Measurements from ENCODE around the gene SPRR4.
"Not testable (repeated sequence)": the region's sequence is repeated elsewhere in the genome, so short reads cannot be mapped to it uniquely, and the experiment has no call there.

The SPRR4 gene

GRCh38 chr1:153011235-153011758 lies 40.8 kb downstream of the SPRR4 start:
- not testable (repeated sequence) for H3K27ac Mint-ChIP-seq; DNase-seq (ENCODE audit: low spot score in 2 of 2); H3K4me1 Mint-ChIP-seq; ATAC-seq (ENCODE audit: low read depth); H3K36me3 Mint-ChIP-seq; H3K27me3 Mint-ChIP-seq; H3K4me3 Mint-ChIP-seq; H3K9me3 Mint-ChIP-seq

DNA sequence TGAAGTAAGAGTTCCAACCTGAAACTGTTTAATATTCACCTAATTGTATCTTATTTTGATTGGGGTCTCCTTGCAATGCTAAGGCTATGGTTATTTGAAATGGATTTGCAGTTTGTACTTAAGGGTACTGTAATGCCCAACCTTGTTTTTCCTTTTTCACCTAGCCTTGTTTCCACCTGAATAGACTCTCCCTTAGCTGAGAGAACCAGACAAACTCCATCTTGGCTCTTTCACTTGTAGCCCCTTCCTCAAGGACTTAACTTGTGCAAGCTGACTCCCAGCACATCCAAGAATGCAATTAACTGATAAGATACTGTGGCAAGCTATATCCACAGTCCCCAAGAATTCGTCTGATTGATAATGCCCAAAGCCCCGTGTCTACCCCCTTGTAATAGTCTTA lies 51.4 kb downstream of the SPRR4 start:
- not testable (repeated sequence) for ATAC-seq (ENCODE audit: low read depth); H3K27ac Mint-ChIP-seq; DNase-seq (ENCODE audit: low spot score in 2 of 2); H3K36me3 Mint-ChIP-seq; H3K9me3 Mint-ChIP-seq; H3K4me3 Mint-ChIP-seq; H3K4me1 Mint-ChIP-seq
- H3K27me3 Mint-ChIP-seq = peaks cover 20% of the 10 kb centered on the region
